Type B pancreatic cell (in vitro differentiated cells): Measurements from ENCODE around the gene C2CD4C. TPM values are rescaled to one million over a fixed set of nuclear protein-coding genes. Genes with fewer than 3 reads are reported as not detected.

Experiments
- DNase-seq: peaks from one replicate; pipeline ENCODE4 v3.0.0; 2021; ENCODE audit warnings: mixed read lengths; ENCODE audit not compliant: unreplicated experiment; ENCODE audit errors: extremely low spot score
- H3K27ac Mint-ChIP-seq: 2 replicates; pipeline ENCODE4 v1.8.0; 2021; ENCODE audit warnings: mild to moderate bottlenecking, mixed read lengths
- H3K27me3 Mint-ChIP-seq: 2 replicates; pipeline ENCODE4 v1.8.0; 2021; ENCODE audit warnings: mixed read lengths
- H3K36me3 Mint-ChIP-seq: 2 replicates; pipeline ENCODE4 v1.8.0; 2021; ENCODE audit warnings: mixed read lengths
- H3K4me1 Mint-ChIP-seq: one replicate; pipeline ENCODE4 v1.8.0; 2021; ENCODE audit warnings: mixed read lengths; ENCODE audit not compliant: unreplicated experiment
- H3K4me3 Mint-ChIP-seq: 2 replicates; pipeline ENCODE4 v1.8.0; 2021; ENCODE audit warnings: mild to moderate bottlenecking, mixed read lengths
- H3K9me3 Mint-ChIP-seq: 2 replicates; pipeline ENCODE4 v1.8.0; 2021; ENCODE audit warnings: mixed read lengths
- total RNA-seq: library from RNA; stranded (reverse); gene quantifications from 2 replicates; pipeline ENCODE4 v1.2.1, GENCODE V29; 2021; ENCODE audit warnings: low replicate concordance
- TF ChIP-seq, protein P1 (sequence below): fragments of 200-600 bp; sonication (generic); conservative IDR thresholded peaks from 2 replicates; pipeline ENCODE4 v1.5.0; 2021; ENCODE audit warnings: antibody characterized with exemption, mild to moderate bottlenecking

Gene C2CD4C
- total RNA-seq, 1 donor from 2014 or later, result 6.0 TPM

- no peak for DNase-seq
- H3K9me3 Mint-ChIP-seq, result no peaks in the 10 kb centered on the region
- peaks cover 4% of the 10 kb centered on the region for H3K36me3 Mint-ChIP-seq
- no peak overlapping the region for H3K27ac Mint-ChIP-seq
- no peaks in the 10 kb centered on the region for H3K27me3 Mint-ChIP-seq
- TF ChIP-seq, protein P1, sequence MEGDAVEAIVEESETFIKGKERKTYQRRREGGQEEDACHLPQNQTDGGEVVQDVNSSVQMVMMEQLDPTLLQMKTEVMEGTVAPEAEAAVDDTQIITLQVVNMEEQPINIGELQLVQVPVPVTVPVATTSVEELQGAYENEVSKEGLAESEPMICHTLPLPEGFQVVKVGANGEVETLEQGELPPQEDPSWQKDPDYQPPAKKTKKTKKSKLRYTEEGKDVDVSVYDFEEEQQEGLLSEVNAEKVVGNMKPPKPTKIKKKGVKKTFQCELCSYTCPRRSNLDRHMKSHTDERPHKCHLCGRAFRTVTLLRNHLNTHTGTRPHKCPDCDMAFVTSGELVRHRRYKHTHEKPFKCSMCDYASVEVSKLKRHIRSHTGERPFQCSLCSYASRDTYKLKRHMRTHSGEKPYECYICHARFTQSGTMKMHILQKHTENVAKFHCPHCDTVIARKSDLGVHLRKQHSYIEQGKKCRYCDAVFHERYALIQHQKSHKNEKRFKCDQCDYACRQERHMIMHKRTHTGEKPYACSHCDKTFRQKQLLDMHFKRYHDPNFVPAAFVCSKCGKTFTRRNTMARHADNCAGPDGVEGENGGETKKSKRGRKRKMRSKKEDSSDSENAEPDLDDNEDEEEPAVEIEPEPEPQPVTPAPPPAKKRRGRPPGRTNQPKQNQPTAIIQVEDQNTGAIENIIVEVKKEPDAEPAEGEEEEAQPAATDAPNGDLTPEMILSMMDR, result no peak
- no peak overlapping the region for H3K4me3 Mint-ChIP-seq
- peaks cover 4% of the 10 kb centered on the region for H3K4me1 Mint-ChIP-seq
These were observed 11.0 kb upstream of the C2CD4C start for GRCh38 chr19:419721-420515.

DNA sequence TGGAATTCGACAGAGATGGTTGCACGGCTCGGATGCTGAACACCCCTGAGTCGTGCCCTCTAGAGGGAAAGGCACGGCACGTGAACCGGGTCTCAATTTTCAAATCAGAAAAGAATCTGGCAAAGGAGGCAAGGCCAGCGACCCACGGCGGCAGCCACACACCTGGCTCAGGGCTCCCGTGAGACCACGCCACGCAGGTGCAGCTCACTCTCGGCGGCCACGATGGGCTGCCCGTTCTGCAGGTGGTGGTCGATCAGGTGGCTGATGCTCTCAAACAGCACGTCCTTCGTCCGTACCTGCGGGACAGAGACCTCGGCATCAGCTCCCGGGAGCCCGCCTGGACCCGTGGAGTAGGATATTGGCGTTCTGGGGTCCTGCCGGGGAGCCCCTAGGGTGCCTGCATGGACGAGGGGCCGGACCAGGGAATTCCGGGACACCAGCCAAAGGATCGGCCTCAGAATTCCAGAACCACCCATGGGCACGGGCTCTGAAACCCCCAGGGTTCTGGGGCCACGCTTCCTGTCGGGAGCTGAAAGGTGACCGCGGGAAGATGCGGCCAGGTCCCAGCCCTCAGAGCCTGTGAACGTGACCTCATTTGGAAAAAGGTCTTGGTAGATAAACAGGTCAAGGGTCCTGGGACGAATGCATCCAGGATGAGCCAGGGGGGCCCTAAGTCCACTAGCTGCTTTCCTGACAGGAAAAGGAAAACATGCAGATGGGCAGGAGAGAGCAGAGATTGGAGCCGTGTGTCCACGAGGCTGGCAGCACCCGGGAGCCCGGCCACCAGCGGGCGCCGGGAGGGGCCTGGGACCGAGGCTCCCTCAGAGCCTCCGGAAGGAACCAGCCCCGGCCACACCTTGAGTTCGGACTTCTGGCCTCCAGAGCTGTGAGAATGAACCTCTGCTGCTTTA, 10.1 kb upstream of the C2CD4C start:
- Mint-ChIP-seq H3K9me3 (no peaks in the 10 kb centered on the region), H3K27ac (no peak overlapping the region), H3K36me3 (peaks cover 4% of the 10 kb centered on the region), H3K4me1 (peaks cover 4% of the 10 kb centered on the region), H3K27me3 (no peaks in the 10 kb centered on the region), H3K4me3 (no peak overlapping the region)
- TF ChIP-seq, protein P1, result no peak
- no peak for DNase-seq

DNA sequence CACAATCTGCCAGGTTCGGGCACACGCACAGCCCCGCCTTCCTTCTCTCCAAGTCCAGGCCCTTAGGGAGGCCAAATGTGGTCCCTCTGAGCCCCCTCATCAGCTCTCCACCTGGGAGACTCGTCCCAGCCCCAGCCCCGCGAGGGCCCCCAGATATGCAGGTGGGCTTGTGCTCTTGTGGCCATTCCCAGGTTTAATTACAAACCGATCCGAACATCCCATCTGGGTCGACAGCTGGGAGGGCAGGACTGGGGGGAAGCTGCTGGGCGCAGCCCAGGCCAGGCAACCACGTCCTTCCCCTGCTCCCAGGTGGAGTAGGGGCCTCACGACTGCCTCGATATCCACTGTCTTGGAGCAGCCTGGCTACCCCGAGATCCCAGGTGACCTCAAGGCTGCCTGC, 7.5 kb upstream of the C2CD4C start:
- H3K4me1 Mint-ChIP-seq, result peaks cover 4% of the 10 kb centered on the region
- no peak for DNase-seq
- H3K27ac Mint-ChIP-seq, result no peak overlapping the region
- peaks cover 4% of the 10 kb centered on the region for H3K36me3 Mint-ChIP-seq
- H3K27me3 Mint-ChIP-seq, result no peaks in the 10 kb centered on the region
- H3K4me3 Mint-ChIP-seq, result no peak overlapping the region
- H3K9me3 Mint-ChIP-seq, result no peaks in the 10 kb centered on the region
- TF ChIP-seq, protein P1, result no peak

GRCh38 chr19:415292-415691, 6.3 kb upstream of the C2CD4C start:
- Mint-ChIP-seq H3K9me3 (no peaks in the 10 kb centered on the region), H3K27me3 (no peaks in the 10 kb centered on the region), H3K27ac (no peak overlapping the region), H3K4me3 (no peak overlapping the region), H3K4me1 (peaks cover 4% of the 10 kb centered on the region), H3K36me3 (peaks cover under 1% of the 10 kb centered on the region)
- TF ChIP-seq, protein P1, result no peak
- no peak for DNase-seq

DNA sequence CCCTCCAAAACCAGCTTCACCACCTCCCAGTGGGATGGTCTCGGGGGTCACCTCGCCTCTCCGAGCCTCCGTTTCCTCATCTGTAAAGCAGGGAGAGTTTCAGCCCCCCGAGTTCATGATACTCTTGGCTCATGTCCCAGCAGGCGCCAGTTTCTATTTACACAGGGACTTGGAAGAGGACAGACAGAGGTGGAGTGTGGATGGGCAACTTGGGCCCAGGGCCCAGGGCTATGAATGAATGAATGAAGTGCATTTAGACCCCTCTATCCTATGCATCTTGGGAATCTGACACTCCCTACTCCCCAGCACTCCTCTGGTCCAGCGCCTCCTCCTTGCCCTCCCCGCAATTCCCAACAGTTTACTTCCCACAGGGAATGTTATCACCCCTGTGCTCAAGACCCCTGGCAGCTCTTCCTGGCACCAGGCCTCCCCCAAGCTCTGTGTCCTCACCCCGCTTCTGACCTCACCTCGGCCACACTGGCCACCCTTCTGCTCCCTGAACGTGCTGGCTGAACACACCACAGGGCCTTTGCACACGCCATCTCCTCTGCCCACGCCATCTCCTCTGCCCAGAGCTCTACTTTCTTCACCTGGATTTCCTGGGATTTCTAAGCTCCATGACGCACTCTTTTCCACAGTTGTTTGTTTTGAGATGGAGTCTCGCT, 4.9 kb upstream of the C2CD4C start:
- Mint-ChIP-seq H3K4me1 (peaks cover 10% of the 10 kb centered on the region), H3K36me3 (no peaks in the 10 kb centered on the region), H3K4me3 (no peak overlapping the region), H3K27ac (no peak overlapping the region), H3K9me3 (no peaks in the 10 kb centered on the region), H3K27me3 (peaks cover 7% of the 10 kb centered on the region)
- DNase-seq, result no peak
- TF ChIP-seq, protein P1, result no peak
